HEK293T (cell line): ENCODE data around the gene SMG6.

Source experiments
- ARNT ChIP-seq: fragments of 450-650 bp; IDR thresholded peaks from 2 replicates; pipeline ENCODE4 v1.6.1; 2017; ENCODE audit warnings: mild to moderate bottlenecking
- ELF4 ChIP-seq: fragments of 450-650 bp; IDR thresholded peaks from 2 replicates; pipeline ENCODE4 v1.6.1; 2017; ENCODE audit warnings: antibody characterized with exemption
- FOXK2 ChIP-seq: fragments of 450-650 bp; IDR thresholded peaks from 2 replicates; pipeline ENCODE4 v1.6.1; 2016; ENCODE audit warnings: mild to moderate bottlenecking
- HDGF ChIP-seq: fragments of 450-650 bp; IDR thresholded peaks from 2 replicates; pipeline ENCODE4 v1.6.1; 2017; ENCODE audit warnings: antibody characterized with exemption, borderline replicate concordance
- L3MBTL2 ChIP-seq: fragments of 450-650 bp; conservative IDR thresholded peaks from 2 replicates; pipeline ENCODE4 v1.6.1; 2016; ENCODE audit warnings: mild to moderate bottlenecking
- SP1 ChIP-seq: fragments of 450-650 bp; IDR thresholded peaks from 2 replicates; pipeline ENCODE4 v1.6.1; 2017
- SUZ12 ChIP-seq: fragments of 450-650 bp; IDR thresholded peaks from 2 replicates; pipeline ENCODE4 v1.6.1; 2016; ENCODE audit warnings: mild to moderate bottlenecking

DNA sequence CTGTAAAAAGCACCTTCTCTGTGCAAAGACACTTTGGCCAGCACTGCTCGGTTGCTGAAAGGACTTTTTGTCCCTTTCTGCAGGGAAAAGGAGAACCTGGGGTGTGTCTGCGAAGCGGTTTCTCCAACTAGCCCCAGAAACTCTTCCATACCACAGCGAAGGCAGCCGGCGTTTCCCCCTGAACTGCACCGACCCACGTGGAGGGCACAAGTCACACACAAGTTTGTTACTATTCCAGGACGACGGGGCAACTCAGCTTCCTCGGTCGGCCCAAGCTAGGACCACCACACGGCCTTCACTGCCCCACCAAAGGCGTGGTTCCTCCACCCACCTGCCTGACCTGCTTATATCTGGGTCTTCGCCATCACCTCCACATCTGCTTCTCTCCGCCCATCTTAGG, 280.3 kb downstream of the SMG6 start:
- no peak for TF ChIP-seq ELF4
- TF ChIP-seq SUZ12, result no peak
- no peak for TF ChIP-seq FOXK2
- TF ChIP-seq ARNT, result no peak
- TF ChIP-seq HDGF, result no peak
- TF ChIP-seq SP1, result no peak
- TF ChIP-seq L3MBTL2, result no peak
